Jurkat, Clone E6-1 (cell line): ENCODE results near the gene TKFC. TPM values are rescaled to one million over a fixed set of nuclear protein-coding genes. Genes with fewer than 3 reads are reported as not detected.

Experiments used
- DNase-seq: peaks from one replicate; pipeline ENCODE4 v3.0.0-alpha.2; 2011; ENCODE audit warnings: low read depth, low spot score
- H3K4me3 ChIP-seq: 2 replicates; pipeline ENCODE4 v1.5.1; 2011; ENCODE audit warnings: mild to moderate bottlenecking, low read length, control low read depth, moderate library complexity
- polyA plus RNA-seq: library from polyadenylated mRNA; unstranded; fragments of >200 nt; gene quantifications from one replicate; pipeline ENCODE4 v1.2.1, GENCODE V29; 2012; ENCODE audit warnings: missing spikeins; ENCODE audit not compliant: insufficient read length, insufficient read depth

The TKFC gene, protein sequence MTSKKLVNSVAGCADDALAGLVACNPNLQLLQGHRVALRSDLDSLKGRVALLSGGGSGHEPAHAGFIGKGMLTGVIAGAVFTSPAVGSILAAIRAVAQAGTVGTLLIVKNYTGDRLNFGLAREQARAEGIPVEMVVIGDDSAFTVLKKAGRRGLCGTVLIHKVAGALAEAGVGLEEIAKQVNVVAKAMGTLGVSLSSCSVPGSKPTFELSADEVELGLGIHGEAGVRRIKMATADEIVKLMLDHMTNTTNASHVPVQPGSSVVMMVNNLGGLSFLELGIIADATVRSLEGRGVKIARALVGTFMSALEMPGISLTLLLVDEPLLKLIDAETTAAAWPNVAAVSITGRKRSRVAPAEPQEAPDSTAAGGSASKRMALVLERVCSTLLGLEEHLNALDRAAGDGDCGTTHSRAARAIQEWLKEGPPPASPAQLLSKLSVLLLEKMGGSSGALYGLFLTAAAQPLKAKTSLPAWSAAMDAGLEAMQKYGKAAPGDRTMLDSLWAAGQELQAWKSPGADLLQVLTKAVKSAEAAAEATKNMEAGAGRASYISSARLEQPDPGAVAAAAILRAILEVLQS
- polyA plus RNA-seq, result 88.6 TPM

DNA sequence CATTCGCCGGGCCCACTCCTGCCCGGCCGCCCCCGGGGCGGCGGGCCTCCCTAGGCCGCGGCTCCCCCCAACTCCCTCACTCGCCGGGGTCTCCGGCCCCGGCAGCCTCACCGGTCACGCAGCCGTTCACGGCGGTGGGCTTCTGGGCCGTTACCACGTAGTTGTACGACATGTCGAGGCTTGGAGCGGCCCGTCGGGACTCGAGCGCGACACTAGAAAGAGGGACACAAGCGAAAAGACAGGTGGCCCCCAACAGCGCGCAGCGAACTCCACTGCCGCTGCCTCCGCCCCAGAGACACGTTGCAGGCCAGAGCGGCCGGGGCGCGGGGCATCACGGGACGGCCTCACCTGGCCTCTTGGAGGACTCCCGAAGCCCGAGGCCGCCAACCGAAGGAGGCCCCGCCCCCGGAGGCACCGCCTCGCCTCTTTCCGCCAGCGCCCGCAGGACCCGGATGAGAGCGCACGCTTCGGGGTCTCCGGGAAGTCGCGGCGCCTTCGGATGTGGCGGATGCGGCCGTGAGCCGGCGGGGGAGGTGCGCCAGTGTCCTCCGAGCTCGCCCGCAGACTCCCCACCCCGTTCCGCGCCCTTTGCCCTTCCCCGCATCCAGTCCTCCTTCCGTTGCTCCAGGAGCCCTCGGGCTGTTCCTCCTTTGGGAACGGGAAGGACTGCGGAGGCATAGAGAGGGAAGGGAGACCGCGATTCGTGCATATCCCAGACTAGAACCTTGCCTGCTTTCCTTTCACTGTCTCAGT is at the start of gene TKFC, which contains the start of gene DDB1:
TSS of gene TKFC (plus strand) at position 432 of the 753 bp plus-strand sequence. CDS start 1,501 bp downstream, outside the sequence.
TSS of gene DDB1 (minus strand) at position 309 of the 753 bp plus-strand sequence. CDS start at position 172, 137 bp downstream.
- peak; percentile 92 for DNase-seq
- peak within 1 kb of the TSS; percentile 79 for H3K4me3 ChIP-seq

GRCh38 chr11:61283613-61284012 is 49.4 kb upstream of the TKFC start:
- no peak overlapping the region for H3K4me3 ChIP-seq
- DNase-seq, result no peak

- H3K4me3 ChIP-seq, result no peak overlapping the region
- no peak for DNase-seq
These were observed 45.6 kb upstream of the TKFC start for GRCh38 chr11:61287338-61287977.

GRCh38 chr11:61290905-61291690 is 41.9 kb upstream of the TKFC start:
- no peak overlapping the region for H3K4me3 ChIP-seq
- no peak for DNase-seq

- DNase-seq, result no peak
- no peak overlapping the region for H3K4me3 ChIP-seq
These were observed 40.7 kb upstream of the TKFC start for GRCh38 chr11:61292356-61292755.

DNA sequence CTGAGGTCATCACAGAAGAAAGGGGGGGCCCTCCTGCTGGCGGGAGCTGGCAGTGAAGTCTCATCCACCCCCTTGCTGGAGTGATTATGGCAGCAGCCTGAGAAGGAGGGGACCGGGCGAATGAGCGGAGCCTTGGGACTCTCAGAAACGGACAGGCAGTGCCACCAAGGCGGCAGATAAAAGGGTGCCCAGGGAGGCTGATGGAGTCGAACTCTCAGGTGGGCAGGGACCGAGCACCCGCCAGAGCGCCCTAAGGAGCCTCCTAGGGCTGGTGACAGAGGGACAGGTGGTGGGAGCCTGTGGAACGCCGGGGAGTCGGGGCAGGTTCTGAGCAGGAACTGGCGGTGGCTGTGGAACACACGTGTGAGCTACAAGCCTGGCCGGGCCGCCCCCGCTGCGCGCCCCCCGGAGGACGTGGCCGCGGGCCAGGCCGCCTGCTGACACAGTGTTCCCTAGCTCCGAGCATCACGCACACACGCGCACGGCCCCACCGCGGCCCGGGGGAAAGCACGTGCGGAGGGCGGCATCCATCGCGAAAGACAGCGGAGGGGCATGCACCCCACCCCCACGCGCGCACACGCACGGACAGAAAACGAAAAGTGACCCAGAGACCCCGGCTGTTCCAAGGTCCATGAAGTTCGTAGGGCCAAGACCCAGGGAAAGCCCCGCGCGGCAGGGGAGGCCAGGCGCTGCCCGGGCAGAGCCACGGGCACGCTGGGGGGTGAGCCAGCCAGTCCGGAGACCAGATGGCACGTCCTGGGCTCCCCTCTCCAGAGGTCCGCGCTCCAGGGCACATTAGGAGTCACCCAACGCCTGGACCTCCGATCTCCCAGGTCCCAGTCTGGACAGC is 38.9 kb upstream of the TKFC start:
- no peak for DNase-seq
- H3K4me3 ChIP-seq, result peak overlapping the region; percentile 62

DNA sequence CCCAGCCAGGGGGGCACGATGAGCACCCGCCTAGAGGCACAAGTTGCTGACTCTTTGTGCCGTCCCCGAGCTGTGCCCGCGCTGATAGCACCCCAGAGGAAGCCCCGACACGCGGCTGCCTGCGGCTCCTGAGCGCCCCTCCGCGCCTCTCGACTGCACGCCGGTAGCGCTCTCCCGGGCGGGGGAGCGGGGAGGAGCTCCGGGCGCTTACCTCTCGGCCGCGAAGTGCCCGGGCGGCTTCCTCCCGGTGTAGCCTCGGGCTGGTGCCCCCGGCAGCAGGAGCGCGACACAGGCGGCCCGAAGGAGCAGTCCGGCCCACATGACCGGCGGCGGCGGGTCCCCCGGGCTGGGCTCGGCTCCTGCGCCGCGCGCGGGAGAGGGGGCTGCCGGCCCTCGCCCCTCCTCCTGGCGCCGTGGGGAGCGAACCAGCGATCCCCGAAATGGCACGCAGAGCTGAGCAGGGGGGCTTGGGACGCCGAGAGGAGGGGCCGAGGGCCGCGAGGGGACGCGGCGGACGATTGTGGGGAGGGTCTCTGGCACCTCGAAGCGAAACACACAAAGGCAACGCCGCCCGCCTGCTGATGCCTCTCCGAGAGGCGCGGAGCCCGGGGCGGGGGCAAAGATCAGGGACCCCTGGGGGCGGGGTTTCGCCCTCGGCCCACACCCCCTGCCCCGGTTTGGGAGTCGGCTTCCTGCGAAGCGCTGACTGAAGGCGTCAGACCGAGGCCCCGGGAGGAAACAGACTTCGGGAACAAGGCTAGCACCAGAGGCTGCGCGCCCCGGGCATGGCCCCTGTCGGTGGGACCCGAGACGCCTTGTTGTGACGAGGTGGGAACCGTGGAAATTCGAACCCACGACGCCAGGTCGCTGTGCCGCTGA is 38.1 kb upstream of the TKFC start, which contains the start of gene VWCE:
TSS of gene VWCE (minus strand) at position 600 of the 879 bp plus-strand sequence. CDS start at position 321, 279 bp downstream.
- peak; percentile 48 for DNase-seq

GRCh38 chr11:61295596-61295926 is 37.5 kb upstream of the TKFC start:
- H3K4me3 ChIP-seq, result no peak overlapping the region
- DNase-seq, result no peak

More for the DNA sequence above, 38.1 kb upstream of the TKFC start, which contains the start of gene VWCE:
- H3K4me3 ChIP-seq, result peak within 1 kb of the TSS; percentile 62

DNA sequence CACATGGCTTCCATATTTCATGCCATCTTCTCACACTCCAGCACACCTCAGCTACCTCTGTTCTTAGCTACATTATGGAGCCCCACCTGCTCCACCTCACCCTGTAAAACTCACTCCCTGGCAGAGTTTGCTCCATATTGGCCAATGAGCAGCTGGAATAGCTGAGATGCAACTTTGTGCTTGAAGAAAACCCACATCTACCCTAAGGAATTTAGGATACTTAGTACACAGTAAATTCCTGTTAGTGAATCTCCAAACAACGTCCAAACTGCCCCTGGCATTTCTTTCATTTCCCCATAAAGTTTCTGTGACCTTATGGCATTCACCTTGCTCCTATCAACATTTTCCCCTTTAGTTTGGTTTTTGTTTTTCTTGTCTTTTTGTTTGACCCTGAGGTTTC is 35.7 kb upstream of the TKFC start:
- no peak for DNase-seq
- H3K4me3 ChIP-seq, result no peak overlapping the region

GRCh38 chr11:61297746-61298145 is 35.3 kb upstream of the TKFC start:
- no peak for DNase-seq
- no peak overlapping the region for H3K4me3 ChIP-seq

DNA sequence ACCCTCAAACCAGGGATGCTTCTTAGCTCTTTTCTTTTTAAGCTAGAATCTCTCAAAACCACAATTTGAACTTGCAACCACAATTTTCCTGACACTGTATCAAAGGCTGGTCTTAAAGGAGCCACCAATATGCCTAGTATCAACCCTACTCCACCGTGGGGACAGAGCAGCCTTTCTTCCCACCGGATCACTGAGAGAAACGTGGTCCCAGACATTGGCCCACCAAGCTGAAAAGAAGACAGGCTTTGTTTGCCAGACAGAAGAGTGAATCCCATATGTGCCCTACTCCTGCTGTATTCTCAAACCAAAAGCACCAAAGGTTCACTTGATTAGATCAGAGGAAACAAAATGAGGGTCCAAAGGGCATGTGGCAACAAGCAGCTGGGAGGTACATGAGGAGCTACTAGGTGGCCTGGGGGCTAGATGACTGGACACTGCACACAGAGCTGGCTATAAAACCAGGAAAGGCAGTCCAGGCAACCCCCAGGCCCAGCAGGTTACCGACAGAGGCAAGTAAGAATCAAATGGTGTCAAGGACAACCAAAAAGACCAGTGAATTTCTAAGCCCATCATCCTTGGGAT is 34.3 kb upstream of the TKFC start:
- H3K4me3 ChIP-seq, result no peak overlapping the region
- no peak for DNase-seq

- no peak for DNase-seq
- H3K4me3 ChIP-seq, result no peak overlapping the region
These were observed 30.5 kb upstream of the TKFC start for GRCh38 chr11:61302550-61302949.

DNA sequence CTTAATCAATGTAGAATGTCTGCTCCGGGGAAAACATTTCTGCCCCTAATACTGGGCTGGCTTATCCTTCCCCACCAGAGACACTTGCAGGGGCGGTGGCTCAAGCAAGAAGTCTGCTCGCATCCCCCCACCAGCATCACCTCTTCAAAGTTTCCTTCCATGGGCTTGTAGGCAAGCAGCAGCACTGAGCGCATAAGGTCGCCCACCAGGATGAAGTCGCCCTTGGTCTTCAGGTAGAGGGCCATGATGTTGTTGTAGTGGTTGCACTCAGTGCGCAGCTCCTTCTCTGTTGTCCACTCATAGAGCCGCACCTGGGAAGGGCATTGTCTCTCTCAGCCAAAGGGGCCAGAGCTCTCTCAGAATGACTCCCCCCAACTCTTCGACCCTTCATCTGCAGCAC is 29.3 kb upstream of the TKFC start:
- H3K4me3 ChIP-seq, result no peak overlapping the region
- DNase-seq, result no peak

DNA sequence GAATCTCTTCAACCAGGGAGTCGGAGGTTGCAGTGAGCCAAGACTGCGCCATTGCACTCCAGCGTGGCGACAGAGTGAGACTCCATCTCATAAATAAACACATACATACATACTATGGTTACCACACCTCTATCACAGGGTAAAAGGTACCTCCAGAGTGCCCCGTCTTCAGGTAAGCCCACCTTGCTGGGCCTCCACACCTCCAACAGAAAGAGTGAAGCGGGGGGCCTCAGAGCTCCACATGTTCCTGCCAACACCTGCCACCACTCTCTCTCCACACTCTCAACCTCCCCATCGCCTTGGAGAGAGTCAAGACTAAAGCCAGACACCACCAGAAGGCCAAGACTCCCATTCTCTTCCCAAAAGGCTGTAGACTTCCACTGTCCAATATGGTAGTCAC is 27.6 kb upstream of the TKFC start:
- no peak for DNase-seq
- H3K4me3 ChIP-seq, result no peak overlapping the region

DNA sequence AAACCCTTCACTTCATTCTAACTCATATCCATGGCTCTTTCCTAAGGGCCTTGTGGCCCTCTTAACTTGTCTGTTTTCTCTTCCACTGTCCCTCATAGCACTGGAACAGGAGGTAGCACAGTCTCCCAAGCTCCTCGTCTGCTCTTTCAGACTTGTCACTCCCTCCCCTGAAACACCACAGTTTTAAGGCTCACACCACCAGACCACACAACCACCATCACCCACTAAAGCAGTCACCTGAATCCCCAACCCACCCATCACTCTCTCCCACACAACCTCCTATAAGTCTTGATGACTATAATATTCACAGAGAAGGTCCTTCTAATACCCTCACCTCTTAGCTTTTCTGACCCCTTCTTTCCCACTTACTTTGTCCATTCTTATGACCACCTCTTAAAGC is 26.8 kb upstream of the TKFC start:
- H3K4me3 ChIP-seq, result no peak overlapping the region
- DNase-seq, result no peak

DNA sequence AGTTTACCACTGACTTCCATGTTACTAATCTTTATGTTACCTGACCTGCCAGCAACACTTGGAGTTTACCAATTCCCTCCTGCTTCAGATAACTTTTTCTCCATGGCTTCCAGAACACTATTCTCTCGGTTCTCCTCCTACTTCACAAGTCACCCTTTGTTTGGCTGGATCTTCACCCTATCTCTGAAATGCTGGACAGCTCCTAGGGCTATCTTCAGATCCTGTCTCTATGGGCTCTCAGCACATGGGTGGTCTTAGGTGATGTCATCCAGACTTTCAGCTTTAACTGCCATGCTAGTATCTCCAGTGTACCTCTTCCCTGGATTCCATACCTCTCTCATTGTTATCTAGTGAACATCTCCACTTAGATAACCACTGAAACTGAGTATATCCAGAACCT is 25.7 kb upstream of the TKFC start:
- no peak for DNase-seq
- no peak overlapping the region for H3K4me3 ChIP-seq

DNA sequence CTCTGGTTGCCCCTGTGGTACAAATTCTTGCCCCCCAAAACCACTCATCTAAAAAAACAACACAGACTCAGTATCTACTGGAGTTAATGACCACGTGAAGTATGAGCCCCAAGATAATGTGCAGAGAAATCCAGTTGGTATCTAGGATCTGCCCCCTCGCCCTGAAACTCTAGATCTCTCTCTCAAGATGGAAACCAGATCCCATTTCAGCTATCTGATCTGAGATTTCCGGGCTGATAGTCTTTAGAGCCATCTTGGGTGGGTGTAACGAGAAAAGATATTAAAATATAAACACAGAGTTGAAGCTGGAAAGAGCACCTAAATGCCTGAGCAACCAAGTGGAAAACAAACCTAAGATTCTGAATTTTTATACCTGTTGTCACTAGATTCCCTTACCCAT is 23.9 kb upstream of the TKFC start:
- no peak overlapping the region for H3K4me3 ChIP-seq
- DNase-seq, result no peak
